DMS 273 (cell line): ENCODE measurements around the gene RAB11FIP3.
"Not testable (repeated sequence)": the region's sequence is repeated elsewhere in the genome, so short reads cannot be mapped to it uniquely, and the experiment has no call there.

Experiments used
- DNase-seq: peaks from one replicate; lab custom pipeline; 2025; ENCODE audit not compliant: unreplicated experiment; lab: John Stamatoyannopoulos, UW

RAB11FIP3 gene

GRCh38 chr16:491220-491919 is 65.9 kb downstream of the RAB11FIP3 start:
- no peak for DNase-seq

- no peak for DNase-seq
Observed at GRCh38 chr16:492211-492875, 66.9 kb downstream of the RAB11FIP3 start.

- DNase-seq = not testable (repeated sequence)
Observed at GRCh38 chr16:494676-495075, 69.2 kb downstream of the RAB11FIP3 start.

- peak; percentile 73 for DNase-seq
Observed at GRCh38 chr16:495127-495748, 69.8 kb downstream of the RAB11FIP3 start.

- DNase-seq = no peak
Observed at GRCh38 chr16:496097-496886, 70.8 kb downstream of the RAB11FIP3 start.

GRCh38 chr16:497258-497657 is 71.8 kb downstream of the RAB11FIP3 start:
- no peak for DNase-seq

GRCh38 chr16:499924-500323 is 74.5 kb downstream of the RAB11FIP3 start:
- no peak for DNase-seq

- DNase-seq = no peak
Observed at GRCh38 chr16:500709-501108, 75.3 kb downstream of the RAB11FIP3 start.

GRCh38 chr16:502179-502943 is 76.9 kb downstream of the RAB11FIP3 start:
- no peak for DNase-seq

GRCh38 chr16:503150-504071 is 78.0 kb downstream of the RAB11FIP3 start:
- DNase-seq = no peak

GRCh38 chr16:505479-506245 is 80.2 kb downstream of the RAB11FIP3 start:
- DNase-seq = no peak

GRCh38 chr16:506246-506546 is 80.7 kb downstream of the RAB11FIP3 start:
- DNase-seq = no peak

- not testable (repeated sequence) for DNase-seq
Observed at GRCh38 chr16:507527-507926, 82.1 kb downstream of the RAB11FIP3 start.

- DNase-seq = no peak
Observed at GRCh38 chr16:507996-508395, 82.5 kb downstream of the RAB11FIP3 start.

- peak; percentile 90 for DNase-seq
Observed at GRCh38 chr16:508884-509736, 83.7 kb downstream of the RAB11FIP3 start.

- DNase-seq = no peak
Observed at GRCh38 chr16:510066-510825, 84.8 kb downstream of the RAB11FIP3 start.

- no peak for DNase-seq
Observed at GRCh38 chr16:512802-513201, 87.4 kb downstream of the RAB11FIP3 start.
